Right lobe of liver (tissue), 4 donors: ENCODE measurements around the gene CDCA4.

Experiments
- POLR2A ChIP-seq: fragments of 450-650 bp; IDR thresholded peaks from one replicate; pipeline ENCODE4 v1.6.1; 2017; ENCODE audit warnings: antibody characterized with exemption, mild to moderate bottlenecking
- TF ChIP-seq, protein P1 (sequence below), 4 donors: fragments of 200-600 bp in 3 of 4; fragments of 450-650 bp in 1 of 4; IDR thresholded peaks; one replicate each; pipeline versions ENCODE4 v1.5.1 to v1.8.0; 2016 to 2022; ENCODE audit warnings: antibody characterized with exemption in 4 of 4, mild to moderate bottlenecking in 2 of 4
- donor health status: DM: no; HTN: no; CAD: no.
- donor health status: DM: no; HTN: no; CAD: no.
- donor health status: DM: no; HTN: yes; CAD: no.

DNA sequence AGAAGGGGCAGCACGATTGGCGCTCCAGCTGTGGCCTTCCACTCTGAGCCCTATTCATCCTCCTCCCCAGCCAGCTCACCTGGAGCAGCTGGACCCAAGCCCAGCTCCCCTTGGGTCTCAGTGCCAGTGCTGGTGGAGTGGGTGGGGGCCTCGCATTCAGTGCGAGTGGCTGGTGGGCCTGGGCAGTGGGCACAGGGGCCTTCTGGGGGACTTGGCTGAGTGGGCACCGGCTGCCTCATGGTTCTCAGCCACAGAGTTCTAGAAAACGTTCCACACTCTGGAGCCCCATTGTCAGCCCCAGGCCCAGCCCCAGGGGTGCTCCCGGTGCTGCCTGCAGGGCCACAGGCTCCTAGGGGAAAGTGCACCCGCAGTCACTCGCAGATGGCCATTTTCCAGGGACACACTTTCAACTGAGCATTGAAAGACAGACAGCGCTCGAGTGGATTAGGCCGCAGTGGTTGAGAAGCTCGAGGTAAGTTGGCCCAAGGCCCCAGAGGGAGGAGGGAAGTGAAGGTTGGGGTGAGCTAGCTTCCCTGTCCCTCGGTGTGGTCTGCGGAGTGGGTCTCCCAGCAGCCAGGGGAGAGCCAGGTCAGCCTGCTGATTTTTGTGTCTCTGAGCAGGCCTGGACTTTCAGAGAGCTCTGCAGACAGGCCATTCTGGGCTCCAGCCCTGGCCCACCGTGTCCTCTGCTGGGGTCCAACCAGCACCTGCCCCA is 31.5 kb downstream of the CDCA4 start:
- TF ChIP-seq, protein P1, sequence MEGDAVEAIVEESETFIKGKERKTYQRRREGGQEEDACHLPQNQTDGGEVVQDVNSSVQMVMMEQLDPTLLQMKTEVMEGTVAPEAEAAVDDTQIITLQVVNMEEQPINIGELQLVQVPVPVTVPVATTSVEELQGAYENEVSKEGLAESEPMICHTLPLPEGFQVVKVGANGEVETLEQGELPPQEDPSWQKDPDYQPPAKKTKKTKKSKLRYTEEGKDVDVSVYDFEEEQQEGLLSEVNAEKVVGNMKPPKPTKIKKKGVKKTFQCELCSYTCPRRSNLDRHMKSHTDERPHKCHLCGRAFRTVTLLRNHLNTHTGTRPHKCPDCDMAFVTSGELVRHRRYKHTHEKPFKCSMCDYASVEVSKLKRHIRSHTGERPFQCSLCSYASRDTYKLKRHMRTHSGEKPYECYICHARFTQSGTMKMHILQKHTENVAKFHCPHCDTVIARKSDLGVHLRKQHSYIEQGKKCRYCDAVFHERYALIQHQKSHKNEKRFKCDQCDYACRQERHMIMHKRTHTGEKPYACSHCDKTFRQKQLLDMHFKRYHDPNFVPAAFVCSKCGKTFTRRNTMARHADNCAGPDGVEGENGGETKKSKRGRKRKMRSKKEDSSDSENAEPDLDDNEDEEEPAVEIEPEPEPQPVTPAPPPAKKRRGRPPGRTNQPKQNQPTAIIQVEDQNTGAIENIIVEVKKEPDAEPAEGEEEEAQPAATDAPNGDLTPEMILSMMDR (IDR thresholded peaks at IDR 0.05) = no peak
- TF ChIP-seq POLR2A = no peak
